Keratinocyte (primary cell): Measurements from ENCODE around the gene SLC5A3.

Experiments
- CTCF ChIP-seq, 3 experiments: IDR thresholded peaks in 1 of 3; conservative IDR thresholded peaks in 1 of 3; optimal IDR thresholded peaks in 1 of 3; 2 replicates in 2 of 3; 3 replicates in 1 of 3; pipeline versions ENCODE3 to v1.5.1; 2011; ENCODE audit warnings: low read length in 3 of 3, mild to moderate bottlenecking in 3 of 3, moderate library complexity in 2 of 3, control low read depth in 1 of 3, inconsistent platforms in 1 of 3; ENCODE audit not compliant: insufficient read depth in 2 of 3; ENCODE audit errors: extremely low read depth in 1 of 3
- EZH2 ChIP-seq: IDR thresholded peaks from one replicate; pipeline ENCODE4 v1.6.1; 2012; ENCODE audit warnings: inconsistent platforms, mild to moderate bottlenecking, low read length, moderate library complexity

DNA sequence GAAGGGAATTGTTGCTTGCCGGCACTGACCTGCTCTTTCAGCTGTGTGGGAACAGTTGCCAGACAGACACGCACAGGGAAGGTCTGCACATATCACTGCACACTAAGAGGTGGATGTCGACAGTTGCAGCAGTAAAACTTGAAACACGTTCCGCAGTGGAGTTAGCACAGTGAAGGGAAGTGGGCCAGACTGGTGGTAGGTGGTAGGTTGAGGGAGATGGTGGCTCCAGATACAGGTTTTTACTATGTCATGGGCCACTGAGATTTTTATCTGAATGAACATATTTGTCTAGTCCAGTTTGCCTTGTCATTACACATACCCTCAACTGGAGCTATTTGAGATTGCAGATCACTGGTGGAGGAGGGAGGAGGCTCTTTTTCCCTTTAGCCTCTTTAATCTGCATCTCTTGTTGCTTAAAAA is 13.5 kb downstream of the SLC5A3 start:
- TF ChIP-seq CTCF (optimal IDR thresholded peaks at IDR 0.05 in 1 of 3, IDR thresholded peaks at IDR 0.05 in 1 of 3, conservative IDR thresholded peaks at IDR 0.05 in 1 of 3; ENCODE audit: extremely low read depth in 1 of 3, insufficient read depth in 2 of 3, low read length in 3 of 3) (no peak), EZH2 (no peak)
